ENCODE data around the gene BEAN1.
A peak's percentile ranks its signal among the peaks of the same experiment; 100 is the strongest.
"Not testable (repeated sequence)": the region's sequence is repeated elsewhere in the genome, so short reads cannot be mapped to it uniquely, and the experiment has no call there.

Gene BEAN1

DNA sequence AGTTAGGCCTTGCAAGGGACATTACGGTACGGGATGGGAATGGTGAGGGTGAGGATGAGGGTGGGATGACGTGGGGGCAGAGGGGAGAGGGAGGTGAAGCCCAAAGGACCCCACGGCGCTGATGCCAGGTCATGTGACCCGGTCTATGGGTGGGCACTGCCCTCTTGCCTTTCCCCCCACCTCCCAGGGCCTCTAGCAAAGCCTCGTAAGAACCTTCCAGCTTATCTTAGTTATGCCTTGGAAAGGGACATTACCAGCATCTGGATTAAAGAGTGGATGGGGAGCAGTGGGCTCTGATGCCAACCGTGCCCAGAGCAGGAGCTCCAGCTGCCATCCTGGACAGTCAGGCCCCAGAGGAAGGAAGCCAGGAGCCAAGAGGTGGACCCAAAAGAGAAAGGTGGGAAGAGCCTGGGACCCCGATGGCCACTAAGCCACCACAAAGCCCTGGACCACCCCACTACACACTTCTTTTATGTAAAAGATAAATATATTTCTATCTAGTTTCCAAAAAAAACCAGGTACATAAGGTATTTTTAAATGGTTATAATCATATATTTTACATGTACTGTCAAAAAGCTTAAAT is 81.9 kb downstream of the BEAN1 start:
- DNase-seq (ENCODE audit: low spot score) = no peak

DNA sequence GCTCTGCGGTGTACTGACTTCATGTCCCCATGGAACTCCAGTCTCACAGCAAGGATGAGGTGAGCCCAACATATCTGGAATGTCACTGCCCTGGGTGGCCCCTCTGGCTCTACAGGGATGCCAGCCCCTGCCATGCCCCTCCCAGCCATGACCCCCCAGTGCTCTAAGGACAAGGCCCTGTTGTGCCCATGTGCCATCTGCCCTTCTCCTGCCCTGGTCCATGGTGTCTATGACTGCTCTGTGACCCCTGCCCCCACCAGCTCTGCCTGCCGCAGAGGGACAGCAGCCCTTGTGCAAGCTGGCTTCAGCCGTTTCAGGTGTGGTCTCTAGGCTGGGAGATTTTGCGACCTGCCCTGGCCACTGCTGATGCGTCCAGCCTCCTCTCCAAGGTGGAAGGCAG is 82.5 kb downstream of the BEAN1 start:
- no peak for DNase-seq (ENCODE audit: low spot score)

DNA sequence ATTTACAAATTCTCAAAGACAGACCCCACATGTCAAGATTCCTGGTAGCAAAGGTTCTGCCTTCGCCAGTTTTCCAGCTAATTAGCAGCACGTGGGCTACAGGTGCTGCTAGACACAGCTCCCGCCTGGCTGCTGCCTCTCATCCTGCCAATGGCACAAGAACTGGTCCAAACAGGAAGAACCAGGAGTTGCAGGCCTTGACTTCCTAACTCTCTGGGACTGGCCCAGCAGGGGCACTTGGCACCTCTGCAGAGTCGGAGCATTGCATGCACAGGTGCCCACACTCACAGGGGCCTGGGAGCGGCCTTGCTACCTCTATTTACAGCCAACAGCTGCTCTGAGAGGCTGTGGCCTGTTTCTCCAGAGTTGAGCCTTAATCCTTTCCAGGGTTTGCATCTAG is 83.2 kb downstream of the BEAN1 start:
- no peak for DNase-seq (ENCODE audit: low spot score)

DNA sequence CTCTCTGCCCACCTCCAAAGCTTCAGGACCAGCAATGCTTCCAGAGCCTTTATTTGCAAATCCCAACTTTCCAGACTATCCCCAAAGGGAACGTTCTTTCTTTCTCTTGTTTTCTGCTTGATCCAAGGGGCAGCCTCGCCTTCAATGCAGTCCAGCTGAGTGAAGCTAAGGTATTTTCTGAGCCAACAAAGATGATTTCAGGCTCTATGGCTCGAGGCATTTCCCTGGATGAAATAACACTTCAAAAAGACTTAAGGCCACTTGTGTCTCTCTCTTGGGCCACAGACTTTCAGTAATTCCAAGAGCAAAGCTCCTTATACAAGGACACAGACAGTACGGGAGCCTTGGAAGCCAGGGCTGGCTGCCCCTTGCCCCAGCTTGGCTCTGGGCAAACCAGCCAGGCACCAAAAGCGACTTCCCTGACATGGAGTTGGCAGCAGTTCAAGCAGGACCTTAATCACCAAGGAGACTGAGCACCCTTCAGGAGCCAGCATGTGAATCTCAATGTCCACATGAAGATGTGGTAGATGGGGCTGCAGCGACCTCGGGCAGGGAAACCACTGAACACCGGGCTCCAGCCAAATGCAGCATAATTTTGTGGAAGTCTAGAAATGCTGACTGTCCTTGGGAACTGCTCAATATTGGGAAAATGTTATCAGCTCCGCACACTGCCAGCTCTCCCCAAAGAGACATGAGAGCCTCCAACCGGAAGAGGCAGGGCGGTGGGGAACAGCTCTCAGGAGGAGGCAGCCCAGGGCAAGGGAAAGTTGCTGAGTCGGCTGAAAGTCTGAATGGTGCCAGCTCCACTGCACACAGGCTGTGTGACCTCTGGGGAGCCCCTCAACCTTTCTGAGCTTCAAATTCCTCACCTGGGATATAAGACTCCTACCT is 83.9 kb downstream of the BEAN1 start:
- no peak for DNase-seq (ENCODE audit: low spot score)

DNA sequence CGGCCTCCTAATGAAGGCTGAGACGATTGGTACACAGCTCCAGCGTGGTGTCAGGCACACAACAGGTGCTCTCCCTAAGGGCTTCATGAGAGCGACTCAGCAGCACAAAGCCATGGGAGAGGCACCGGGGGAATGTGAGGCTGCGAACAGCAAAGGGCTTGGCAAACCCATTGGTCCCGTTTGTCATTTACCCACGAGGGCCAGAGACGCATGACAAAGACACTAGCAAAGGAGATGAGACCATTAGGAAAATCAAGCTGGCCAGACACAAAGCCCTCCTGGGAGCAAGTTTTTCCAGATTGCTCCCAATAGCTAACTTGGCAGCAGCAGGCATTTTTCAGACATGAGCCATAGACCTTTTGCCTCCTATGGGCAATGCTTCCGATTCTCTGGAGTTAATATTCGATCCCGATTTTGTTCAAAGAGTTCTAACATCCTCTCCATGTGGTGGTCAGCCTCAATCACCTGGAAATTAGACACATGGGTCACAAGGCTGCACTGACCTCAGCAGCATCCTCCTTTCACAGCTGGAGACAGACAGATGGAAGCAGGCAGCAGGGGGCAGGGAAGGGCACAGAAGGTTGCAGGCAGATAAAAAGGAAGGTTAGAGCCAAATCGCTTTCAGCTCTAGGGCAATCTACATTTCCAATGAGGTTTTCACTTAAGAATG is 84.6 kb downstream of the BEAN1 start:
- no peak for DNase-seq (ENCODE audit: low spot score)

DNA sequence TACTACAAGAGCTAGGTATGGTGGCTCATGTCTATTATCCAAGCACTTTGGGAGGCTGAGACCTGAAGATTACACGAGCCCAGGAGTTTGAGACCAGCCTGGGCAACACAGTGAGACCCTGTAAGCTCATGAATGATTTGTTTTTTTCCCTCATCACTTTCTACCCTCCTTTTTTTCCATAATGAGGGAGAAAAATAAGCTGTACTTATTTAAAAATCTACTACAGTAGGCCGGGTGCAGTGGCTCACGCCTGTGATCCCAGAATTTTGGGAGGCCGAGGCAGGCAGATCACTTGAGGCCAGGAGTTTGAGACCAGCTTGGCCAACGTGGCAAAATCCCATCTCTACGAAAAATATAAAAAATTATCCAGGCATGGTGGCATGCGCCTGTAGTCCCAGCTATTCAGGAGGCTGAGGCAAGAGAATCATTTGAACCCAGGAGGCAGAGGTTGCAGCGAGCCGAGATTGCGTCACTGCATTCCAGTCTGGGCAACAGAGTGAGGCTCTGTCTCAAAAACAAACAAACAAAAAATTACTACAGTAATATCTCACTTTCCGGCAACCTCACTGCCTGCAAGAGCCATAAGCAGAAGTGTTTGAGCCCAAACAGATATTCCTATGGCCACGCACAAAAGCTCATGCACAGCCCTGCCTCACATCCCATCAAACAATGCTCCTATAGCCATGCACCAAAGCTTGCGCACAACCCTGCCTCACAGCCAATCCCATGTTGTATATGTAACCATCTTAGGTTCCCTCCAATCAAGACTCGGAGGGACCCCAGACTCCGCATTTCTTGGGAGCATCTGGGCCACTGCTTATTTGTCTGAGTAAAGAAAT is 85.4 kb downstream of the BEAN1 start:
- no peak for DNase-seq (ENCODE audit: low spot score)

DNA sequence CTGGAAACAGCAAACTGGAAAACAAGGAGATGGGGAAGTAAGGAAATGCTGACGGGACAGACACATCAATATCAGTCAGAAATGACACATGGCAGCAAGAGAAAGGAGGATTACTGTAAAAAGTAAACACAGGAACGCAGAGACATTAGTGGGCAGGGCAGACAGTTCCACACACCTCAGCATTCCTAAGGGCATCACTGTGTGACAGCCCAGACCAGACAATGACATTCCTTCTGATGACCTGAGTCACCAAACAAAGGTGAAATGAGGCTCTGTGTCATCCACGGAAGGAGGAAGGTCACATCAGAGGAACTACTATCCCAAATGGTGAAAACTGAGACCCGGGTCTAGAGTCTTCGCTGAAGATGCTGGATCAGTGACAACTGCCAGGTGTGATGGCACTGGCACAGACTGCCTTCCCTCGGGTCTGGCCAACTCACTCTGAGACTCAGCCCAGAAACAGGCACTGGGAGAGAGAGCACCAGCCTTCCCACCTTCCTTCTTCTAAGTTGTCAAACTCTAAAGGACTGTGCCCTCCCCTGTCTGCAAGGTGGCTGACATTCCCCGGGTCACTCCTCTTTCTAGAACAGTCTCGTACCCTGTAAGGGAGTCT is 86.1 kb downstream of the BEAN1 start:
- DNase-seq (ENCODE audit: low spot score) = no peak

DNA sequence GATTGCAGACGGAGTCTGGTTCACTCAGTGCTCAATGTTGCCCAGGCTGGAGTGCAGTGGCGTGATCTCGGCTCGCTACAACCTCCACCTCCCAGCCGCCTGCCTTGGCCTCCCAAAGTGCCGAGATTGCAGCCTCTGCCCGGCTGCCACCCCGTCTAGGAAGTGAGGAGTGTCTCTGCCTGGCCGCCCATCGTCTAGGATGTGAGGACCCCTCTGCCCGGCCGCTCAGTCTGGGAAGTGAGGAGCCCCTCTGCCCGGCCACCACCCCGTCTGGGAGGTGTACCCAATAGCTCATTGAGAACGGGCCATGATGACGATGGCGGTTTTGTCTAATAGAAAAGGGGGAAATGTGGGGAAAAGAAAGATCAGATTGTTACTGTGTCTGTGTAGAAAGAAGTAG is 87.3 kb downstream of the BEAN1 start:
- not testable (repeated sequence) for DNase-seq (ENCODE audit: low spot score)

DNA sequence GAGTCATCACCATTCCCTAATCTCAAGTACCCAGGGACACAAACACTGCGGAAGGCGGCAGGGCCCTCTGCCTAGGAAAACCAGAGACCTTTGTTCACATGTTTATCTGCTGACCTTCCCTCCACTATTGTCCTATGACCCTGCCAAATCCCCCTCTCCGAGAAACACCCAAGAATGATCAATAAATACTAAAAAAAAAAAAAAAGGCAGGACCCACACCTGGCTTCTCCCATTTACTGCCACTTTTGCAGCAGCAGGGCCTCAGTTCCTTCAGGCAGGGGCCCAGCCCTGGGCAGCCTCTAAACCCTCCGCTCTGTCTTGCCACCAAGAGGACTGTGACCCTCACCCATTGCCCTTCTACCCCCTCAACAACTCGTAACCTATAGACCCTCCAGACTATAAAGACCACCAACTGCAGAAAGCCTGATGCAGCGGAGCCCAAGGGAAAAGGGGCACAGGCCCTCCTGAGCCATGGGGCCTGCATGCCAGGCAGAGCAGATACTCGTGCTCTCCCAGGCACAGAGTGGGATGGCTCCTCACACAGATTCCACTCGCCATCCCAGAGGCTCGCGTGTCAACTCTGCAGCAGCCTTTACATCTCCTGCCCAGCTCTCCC is 88.0 kb downstream of the BEAN1 start:
- DNase-seq (ENCODE audit: low spot score) = not testable (repeated sequence)

DNA sequence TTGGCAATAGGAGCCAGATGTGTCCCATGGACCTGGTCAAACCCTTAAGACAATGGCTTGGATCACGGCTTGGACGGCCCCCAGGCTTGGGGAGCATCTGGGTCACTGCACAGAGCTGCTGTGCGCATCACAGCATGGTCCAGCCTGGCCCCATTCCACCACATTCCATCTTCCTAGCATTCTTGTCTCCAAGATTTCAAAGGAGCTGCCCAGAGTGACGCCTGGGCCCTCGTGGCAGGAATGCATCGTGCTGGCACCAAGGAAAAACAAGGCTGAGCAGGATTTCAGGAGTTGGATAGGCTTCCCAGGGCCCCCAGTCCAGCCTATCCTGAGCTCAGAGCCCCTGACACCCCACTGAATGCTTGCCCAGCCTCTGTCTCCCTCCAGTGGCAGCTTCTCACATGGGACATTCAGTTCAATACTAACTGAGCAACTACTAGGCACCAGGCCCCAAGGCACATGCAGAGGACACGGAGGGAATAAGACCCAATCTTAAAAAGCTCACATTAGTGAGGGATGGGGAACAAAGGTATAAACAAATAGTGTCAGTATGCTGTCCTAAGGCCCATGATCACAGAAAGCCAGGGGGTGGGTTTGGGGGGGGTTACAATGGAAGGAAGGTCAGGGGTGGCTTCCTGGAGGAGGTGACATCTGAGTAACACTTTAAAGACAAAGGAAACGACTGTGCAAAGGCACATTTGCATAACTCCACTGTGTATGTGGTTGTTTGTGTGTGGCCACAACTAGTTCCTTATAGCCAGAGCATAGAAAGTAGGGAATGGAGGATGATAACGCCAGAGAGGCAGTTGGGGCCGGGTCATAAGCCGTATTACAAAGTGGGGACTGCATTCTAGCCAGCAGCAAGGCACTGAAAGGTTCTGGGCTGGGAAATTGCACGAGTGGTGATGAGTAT is 88.8 kb downstream of the BEAN1 start:
- DNase-seq (ENCODE audit: low spot score) = peak; percentile 47

DNA sequence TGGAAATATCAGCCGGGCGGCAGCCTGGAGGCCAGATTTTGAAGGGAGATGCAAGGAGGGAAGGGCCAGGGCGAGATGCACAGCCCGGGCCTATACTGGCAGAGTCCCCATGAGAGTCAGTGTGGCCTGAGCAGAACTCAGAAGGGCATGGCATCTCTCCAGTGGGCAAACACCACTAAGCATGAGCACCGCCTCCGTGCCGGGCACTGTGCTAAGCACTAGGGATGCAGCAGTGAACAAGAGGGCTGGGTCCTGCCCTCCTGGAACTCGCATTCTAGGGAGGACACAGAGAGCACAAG is 89.4 kb downstream of the BEAN1 start:
- no peak for DNase-seq (ENCODE audit: low spot score)

DNA sequence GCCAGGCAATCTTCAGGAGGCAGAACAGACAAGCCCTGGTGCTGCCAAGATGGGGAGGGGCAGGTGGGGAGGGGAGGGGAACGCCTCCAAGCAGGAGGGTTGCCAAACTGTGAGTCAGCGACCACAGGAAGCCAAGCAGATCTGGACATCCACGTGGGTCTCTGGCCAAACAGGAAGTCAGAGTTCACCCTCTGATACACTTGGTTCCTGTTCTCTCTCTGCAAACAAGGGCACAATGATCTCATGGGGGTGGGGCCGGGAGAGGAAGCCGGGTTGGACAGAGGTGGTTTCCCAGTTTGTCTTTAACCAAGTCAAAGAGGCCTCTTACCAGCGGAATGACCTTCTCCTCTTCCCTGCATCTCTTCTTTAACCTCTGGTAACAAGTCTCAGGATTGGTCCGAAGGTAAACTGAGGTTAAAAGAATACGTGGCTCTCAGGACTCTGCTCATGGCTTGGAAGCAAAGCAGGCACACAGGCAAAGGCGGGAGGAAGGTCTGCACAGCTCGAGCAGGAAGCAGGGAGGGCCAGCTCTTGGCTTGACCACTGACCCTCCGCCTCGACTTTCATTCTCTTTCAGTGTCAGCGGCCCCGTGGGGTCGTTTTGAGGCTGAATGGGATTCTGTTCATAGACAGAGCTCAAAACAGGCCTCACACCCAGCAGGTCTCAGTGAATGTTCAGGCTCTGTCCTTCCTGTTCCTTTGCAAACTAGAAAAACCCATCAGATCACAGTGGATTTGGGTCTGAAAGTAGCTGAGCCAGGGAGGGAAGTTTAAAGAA is 89.9 kb downstream of the BEAN1 start:
- DNase-seq (ENCODE audit: low spot score) = peak; percentile 91

DNA sequence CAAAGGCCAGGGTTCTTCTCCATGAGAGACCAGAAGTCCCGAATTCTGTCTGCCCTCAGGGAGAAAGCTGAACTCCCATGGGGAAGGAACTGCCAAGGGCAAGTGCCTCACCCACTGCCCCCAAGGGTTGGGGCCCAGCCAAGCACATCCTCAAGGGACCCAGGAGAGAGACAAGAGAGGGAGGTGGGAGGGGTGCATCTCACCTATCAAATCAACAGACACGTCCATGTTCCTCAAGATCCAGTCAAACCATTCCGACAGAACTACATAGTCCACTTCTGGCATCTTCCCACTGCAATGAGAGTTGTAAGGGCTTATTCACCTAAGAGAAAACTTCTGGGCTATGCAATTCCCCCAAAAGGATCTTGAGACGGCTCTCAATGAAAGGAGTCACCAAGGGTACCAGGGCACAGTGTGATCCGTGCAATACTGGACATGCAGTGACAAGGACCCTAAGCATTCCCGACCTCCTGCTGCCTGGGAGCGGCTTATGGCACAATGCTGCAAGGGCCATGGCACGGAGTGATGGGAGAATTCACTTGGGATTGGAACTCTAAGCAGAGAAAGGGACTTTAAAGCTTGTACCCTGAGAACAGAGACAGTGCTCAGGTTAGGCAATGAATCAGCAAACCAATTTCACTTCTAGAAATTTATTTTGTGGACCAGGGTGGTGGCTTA is 90.6 kb downstream of the BEAN1 start:
- DNase-seq (ENCODE audit: low spot score) = no peak

DNA sequence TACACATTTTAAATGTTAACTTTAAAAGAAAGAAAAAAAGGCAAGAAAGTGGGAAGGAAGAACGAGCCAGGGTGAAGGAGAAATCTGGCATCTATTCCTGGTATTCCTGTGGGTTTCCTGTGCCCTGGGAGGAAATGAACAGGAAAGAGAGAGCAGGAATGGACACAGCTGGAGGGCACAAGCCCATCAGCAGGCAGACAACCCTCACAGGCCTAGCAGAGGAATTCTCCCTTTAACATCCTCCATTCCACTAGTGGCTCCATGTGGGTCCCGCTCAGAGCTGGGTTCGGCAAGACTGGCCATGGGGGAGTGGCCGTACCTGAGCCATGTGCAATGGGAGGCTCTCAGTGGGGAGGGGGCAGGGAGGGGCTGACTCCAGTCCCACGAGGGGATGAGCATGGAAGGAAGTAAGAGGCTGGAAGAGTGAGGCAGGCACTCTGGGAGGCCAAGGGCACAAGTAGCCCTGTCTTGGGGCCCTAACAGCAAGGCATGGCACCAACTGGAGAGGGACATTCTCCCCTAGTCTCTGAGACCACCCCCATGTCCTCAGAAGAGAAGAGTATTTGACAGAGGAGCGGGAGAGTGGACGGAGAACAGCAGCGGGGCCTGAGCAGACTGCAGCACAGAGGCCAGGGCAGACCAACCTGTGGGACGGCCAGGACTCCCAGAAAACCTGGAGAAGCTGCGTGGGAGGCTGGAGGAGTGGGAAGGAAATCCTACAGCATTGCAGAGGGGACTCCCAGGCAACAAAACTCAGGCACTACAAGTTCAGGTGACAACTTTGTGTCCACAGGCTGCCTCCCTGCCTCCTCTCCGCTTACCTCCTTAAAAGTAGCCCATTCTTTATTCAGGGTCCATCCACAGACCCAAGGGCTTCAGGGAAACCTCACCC is 92.6 kb downstream of the BEAN1 start:
- no peak for DNase-seq (ENCODE audit: low spot score)

DNA sequence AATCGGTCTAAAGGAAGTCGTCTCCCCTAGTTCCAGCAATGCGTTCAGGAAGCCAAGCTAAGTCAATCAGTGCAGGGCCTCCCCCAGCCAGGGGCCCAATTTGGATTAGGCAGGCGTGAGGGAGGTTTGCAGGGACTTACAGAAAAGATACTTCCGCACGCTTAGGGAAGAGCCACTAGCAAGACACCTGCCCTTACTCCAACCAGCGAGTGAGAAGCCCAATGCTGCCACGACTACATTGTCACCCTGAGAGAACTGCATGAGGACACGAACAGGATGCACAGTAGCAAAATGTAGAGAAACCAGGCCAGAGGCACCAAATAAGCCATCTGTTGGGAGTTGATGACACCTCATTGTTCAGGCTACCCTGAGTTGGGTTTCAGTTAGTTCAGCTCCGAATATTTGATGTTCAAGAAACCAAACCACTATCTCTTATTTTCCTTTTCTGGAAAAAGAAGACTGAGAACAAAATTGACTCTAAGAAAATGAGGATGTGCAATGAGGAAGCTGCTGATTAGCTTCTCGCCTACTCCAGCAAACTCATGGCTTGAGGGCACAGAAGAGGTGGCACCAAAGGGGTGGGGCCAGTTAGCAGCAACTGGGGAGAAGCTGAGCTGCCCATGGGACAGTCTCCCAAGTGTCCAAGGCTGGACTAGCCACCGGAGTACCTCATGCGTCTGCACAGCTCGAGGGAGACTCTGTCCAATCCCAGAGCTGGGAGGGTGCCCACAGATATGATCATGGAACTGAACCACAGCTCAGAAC is 93.5 kb downstream of the BEAN1 start:
- DNase-seq (ENCODE audit: low spot score) = peak; percentile 12

DNA sequence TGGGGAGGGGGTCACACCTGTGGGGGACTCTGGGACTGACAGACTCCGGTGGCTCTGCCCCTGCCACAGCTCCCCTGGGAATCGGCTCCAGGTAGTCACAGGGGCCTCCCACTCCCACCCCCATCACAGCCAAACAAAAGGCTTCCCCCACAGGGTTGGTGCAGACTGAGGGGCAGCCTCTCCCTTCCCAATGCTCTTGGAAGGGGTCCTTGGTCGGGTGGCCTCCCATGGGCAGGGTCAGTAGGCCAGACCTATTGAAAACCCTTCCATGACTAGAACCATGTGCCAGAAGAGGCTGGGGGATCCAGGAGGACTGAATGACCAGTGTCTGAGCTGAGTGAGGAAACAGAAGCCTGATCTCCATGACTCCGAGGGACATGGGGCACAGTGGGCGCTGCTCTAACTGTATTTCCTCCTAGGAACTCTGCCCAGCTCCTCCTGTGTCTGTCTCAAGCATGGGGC is 94.2 kb downstream of the BEAN1 start:
- no peak for DNase-seq (ENCODE audit: low spot score)
